RWPE1 (cell line): Measurements from ENCODE around the gene PERP.

Source experiments
- CTCF ChIA-PET: fragments of 350-600 bp; sonication (Branson Sonifier 250); formaldehyde crosslinking; extraction: SDS; loops from one replicate; lab custom pipeline; 2021; lab: Yijun Ruan, JAX
- POLR2A ChIA-PET: fragments of 400-600 bp; formaldehyde crosslinking; extraction: SDS; loops from one replicate; lab custom pipeline; 2020; ENCODE audit warnings: antibody characterized with exemption; ENCODE audit not compliant: low non-redundant PET; lab: Yijun Ruan, JAX
- DNase-seq: peaks from one replicate; pipeline ENCODE4 v3.0.0; 2012; ENCODE audit warnings: low spot score
- H3K27ac ChIP-seq: fragments of 450-650 bp; 2 replicates; pipeline ENCODE4 v1.5.1; 2017
- CTCF ChIP-seq: fragments of 450-650 bp; conservative IDR thresholded peaks from 2 replicates; pipeline ENCODE4 v1.5.1; 2017; ENCODE audit warnings: low read depth, mild to moderate bottlenecking

PERP gene

GRCh38 chr6:138106665-138107077 lies 548 bp downstream of the PERP start:
- ChIA-PET CTCF (interaction anchor here (0.6 to 1.5 kb wide), 2 partner anchors 25 to 102 kb away, joined by 3 to 7 read pairs; no protein-coding TSS in a partner anchor), POLR2A (interaction anchor here (0.6 to 1.0 kb wide), 3 partner anchors 72 to 1268 kb away, joined by 3 read pairs; partner anchors contain the start of gene CITED2)
- TF ChIP-seq CTCF, result no peak
- no peak for DNase-seq
- peak overlapping the region; percentile 93 for H3K27ac ChIP-seq

GRCh38 chr6:138105880-138106664 lies 1.1 kb downstream of the PERP start:
- H3K27ac ChIP-seq, result peak overlapping the region; percentile 93
- POLR2A ChIA-PET, result interaction anchor here (0.9 to 1.0 kb wide), 2 partner anchors 71 to 99 kb away, joined by 3 read pairs; no protein-coding TSS in a partner anchor
- DNase-seq, result peak; percentile 36
- CTCF ChIA-PET, result interaction anchor here (0.7 to 1.5 kb wide), 2 partner anchors 101 to 105 kb away, joined by 3 to 7 read pairs; no protein-coding TSS in a partner anchor
- no peak for TF ChIP-seq CTCF

- ChIA-PET POLR2A (no interaction called here), CTCF (interaction anchor here (0.7 kb wide), 2 partner anchors 65 to 105 kb away, joined by 3 read pairs; no protein-coding TSS in a partner anchor)
- H3K27ac ChIP-seq, result no peak overlapping the region; the same call in 1 of the 2 replicates
- no peak for TF ChIP-seq CTCF
- peak; percentile 79 for DNase-seq
Measured at GRCh38 chr6:138105446-138105845, 1.8 kb downstream of the PERP start.

GRCh38 chr6:138104618-138105213 lies 2.5 kb downstream of the PERP start:
- ChIA-PET POLR2A (no interaction called here), CTCF (interaction anchor here (0.7 to 1.1 kb wide), 3 partner anchors 11 to 104 kb away, joined by 3 to 4 read pairs (median 3); no protein-coding TSS in a partner anchor)
- H3K27ac ChIP-seq, result no peak overlapping the region

GRCh38 chr6:138103871-138104270 lies 3.3 kb downstream of the PERP start:
- ChIA-PET POLR2A (no interaction called here), CTCF (interaction anchor here (1.0 to 1.1 kb wide), 2 partner anchors 10 to 103 kb away, joined by 3 to 4 read pairs; no protein-coding TSS in a partner anchor)
- no peak overlapping the region for H3K27ac ChIP-seq
- TF ChIP-seq CTCF, result no peak
- DNase-seq, result no peak

More at GRCh38 chr6:138104618-138105213, 2.5 kb downstream of the PERP start:
- DNase-seq, result no peak
- no peak for TF ChIP-seq CTCF

GRCh38 chr6:138101946-138102731 lies 5.1 kb downstream of the PERP start:
- no peak for TF ChIP-seq CTCF
- POLR2A ChIA-PET, result no interaction called here
- H3K27ac ChIP-seq, result peak overlapping the region; percentile 64
- DNase-seq, result no peak
- CTCF ChIA-PET, result interaction anchor here (0.6 kb wide), 1 partner anchor 553 kb away, joined by 4 read pairs; no protein-coding TSS in a partner anchor
